Mucosa of rectum (tissue), 2 donors: ENCODE results near the gene TTC27.

ENCODE experiments used
- H3K27ac ChIP-seq, 2 donors: one replicate each; pipeline ENCODE4 v1.7.0; 2013; ENCODE audit warnings: inconsistent platforms in 2 of 2, low read depth in 2 of 2, low read length in 2 of 2
- H3K27me3 ChIP-seq, 2 donors: one replicate each; pipeline ENCODE4 v1.7.0; 2013; ENCODE audit warnings: low read length in 2 of 2; ENCODE audit not compliant: control insufficient read depth in 2 of 2, insufficient read depth in 2 of 2
- H3K36me3 ChIP-seq, 2 donors: one replicate each; pipeline ENCODE4 v1.7.0; 2013; ENCODE audit warnings: low read length in 2 of 2; ENCODE audit not compliant: control insufficient read depth in 2 of 2, insufficient read depth in 2 of 2
- H3K4me1 ChIP-seq, 2 donors: one replicate each; pipeline ENCODE4 v1.7.0; 2013; ENCODE audit warnings: low read length in 2 of 2, mild to moderate bottlenecking in 1 of 2; ENCODE audit not compliant: control insufficient read depth in 2 of 2, insufficient read depth in 2 of 2
- H3K4me3 ChIP-seq, 2 donors: one replicate each; pipeline ENCODE4 v1.7.0; 2013; ENCODE audit warnings: low read length in 2 of 2
- H3K9ac ChIP-seq, 2 donors: one replicate each; pipeline ENCODE4 v1.7.0; 2013; ENCODE audit warnings: low read length in 2 of 2, low read depth in 1 of 2, mild to moderate bottlenecking in 1 of 2
- H3K9me3 ChIP-seq, 2 donors: one replicate each; pipeline ENCODE4 v1.7.0; 2013; ENCODE audit warnings: low read length in 2 of 2; ENCODE audit not compliant: control insufficient read depth in 2 of 2
- donor health status: healthy.
- donor health status: Normal muscosa, but diverticular disease.

Gene TTC27

GRCh38 chr2:32697156-32697555 lies 69.3 kb downstream of the TTC27 start:
- Histone ChIP-seq H3K4me3 (no peak overlapping the region), H3K27me3 (no peaks in the 10 kb centered on the region), H3K9ac (no peak overlapping the region), H3K36me3 (no peaks in the 10 kb centered on the region), H3K9me3 (no peaks in the 10 kb centered on the region), H3K4me1 (no peaks in the 10 kb centered on the region), H3K27ac (no peak overlapping the region)

GRCh38 chr2:32699151-32699550 lies 71.3 kb downstream of the TTC27 start:
- no peaks in the 10 kb centered on the region for H3K27me3 ChIP-seq
- no peak overlapping the region for H3K4me3 ChIP-seq
- no peaks in the 10 kb centered on the region for H3K4me1 ChIP-seq
- H3K27ac ChIP-seq, result no peak overlapping the region
- H3K9me3 ChIP-seq, result no peaks in the 10 kb centered on the region
- H3K9ac ChIP-seq, result no peak overlapping the region
- H3K36me3 ChIP-seq, result peaks cover 2 to 5% of the 10 kb centered on the region in 2 donors

DNA sequence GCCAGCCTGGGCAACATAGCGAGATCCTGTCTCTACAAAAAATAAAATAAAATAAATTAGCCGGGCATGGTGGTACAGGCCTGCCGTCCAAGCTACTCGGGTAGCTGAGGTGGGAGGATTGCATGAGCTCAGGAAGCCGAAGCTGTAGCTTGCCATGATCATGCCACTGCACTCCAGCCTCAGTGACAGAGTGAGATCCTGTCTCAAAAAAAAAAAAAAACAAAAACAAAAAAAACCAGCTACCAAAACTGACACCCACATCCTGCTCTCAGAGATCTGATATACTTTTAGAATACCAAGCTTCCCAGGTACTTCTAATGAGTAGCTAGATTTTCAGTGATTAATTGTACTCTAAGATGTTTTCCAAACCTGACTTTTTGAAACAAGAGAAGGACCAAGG lies 74.0 kb downstream of the TTC27 start:
- Histone ChIP-seq H3K9me3 (no peaks in the 10 kb centered on the region), H3K4me3 (no peak overlapping the region), H3K4me1 (no peaks in the 10 kb centered on the region), H3K9ac (no peak overlapping the region), H3K27me3 (no peaks in the 10 kb centered on the region), H3K27ac (no peak overlapping the region), H3K36me3 (peaks cover 2 to 8% of the 10 kb centered on the region in 2 donors)

GRCh38 chr2:32702303-32703064 lies 74.6 kb downstream of the TTC27 start:
- Histone ChIP-seq H3K4me1 (no peaks in the 10 kb centered on the region), H3K9ac (no peak overlapping the region), H3K36me3 (peaks cover 2 to 10% of the 10 kb centered on the region in 2 donors), H3K4me3 (no peak overlapping the region), H3K27me3 (no peaks in the 10 kb centered on the region), H3K27ac (no peak overlapping the region), H3K9me3 (no peaks in the 10 kb centered on the region)

GRCh38 chr2:32706815-32707579 lies 79.1 kb downstream of the TTC27 start:
- Histone ChIP-seq H3K9me3 (no peaks in the 10 kb centered on the region), H3K36me3 (peaks cover 2 to 10% of the 10 kb centered on the region in 2 donors), H3K9ac (no peak overlapping the region), H3K4me3 (no peak overlapping the region), H3K27me3 (no peaks in the 10 kb centered on the region), H3K27ac (no peak overlapping the region), H3K4me1 (no peaks in the 10 kb centered on the region)

DNA sequence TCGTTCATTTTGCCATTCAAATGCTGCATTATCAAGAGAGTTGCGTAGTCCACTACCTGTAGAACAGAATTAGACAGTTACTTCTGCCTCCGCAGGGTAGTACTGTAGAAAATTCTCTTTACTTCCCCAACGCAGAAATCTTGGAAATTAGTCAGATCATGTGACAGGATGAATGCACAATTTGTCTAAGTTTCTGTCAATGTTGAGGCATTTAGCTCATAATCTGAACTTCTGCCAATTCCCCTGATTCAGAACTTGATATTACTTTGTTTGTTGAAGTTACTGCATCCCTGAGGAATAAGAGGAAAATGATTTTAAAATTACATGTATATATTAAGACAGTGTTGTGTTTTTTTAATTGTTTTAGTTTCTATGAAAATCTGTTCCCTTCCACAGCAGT lies 83.4 kb downstream of the TTC27 start:
- Histone ChIP-seq H3K36me3 (peaks cover 0 to 2% of the 10 kb centered on the region in 2 donors), H3K27me3 (no peaks in the 10 kb centered on the region), H3K4me3 (no peak overlapping the region), H3K9me3 (no peaks in the 10 kb centered on the region), H3K4me1 (no peaks in the 10 kb centered on the region), H3K9ac (no peak overlapping the region), H3K27ac (no peak overlapping the region)

GRCh38 chr2:32711908-32712501 lies 84.2 kb downstream of the TTC27 start:
- H3K27me3 ChIP-seq, result no peaks in the 10 kb centered on the region
- no peak overlapping the region for H3K9ac ChIP-seq
- H3K36me3 ChIP-seq, result peaks cover 0 to 2% of the 10 kb centered on the region in 2 donors
- no peaks in the 10 kb centered on the region for H3K9me3 ChIP-seq
- H3K4me1 ChIP-seq, result no peaks in the 10 kb centered on the region
- H3K27ac ChIP-seq, result no peak overlapping the region
- no peak overlapping the region for H3K4me3 ChIP-seq

DNA sequence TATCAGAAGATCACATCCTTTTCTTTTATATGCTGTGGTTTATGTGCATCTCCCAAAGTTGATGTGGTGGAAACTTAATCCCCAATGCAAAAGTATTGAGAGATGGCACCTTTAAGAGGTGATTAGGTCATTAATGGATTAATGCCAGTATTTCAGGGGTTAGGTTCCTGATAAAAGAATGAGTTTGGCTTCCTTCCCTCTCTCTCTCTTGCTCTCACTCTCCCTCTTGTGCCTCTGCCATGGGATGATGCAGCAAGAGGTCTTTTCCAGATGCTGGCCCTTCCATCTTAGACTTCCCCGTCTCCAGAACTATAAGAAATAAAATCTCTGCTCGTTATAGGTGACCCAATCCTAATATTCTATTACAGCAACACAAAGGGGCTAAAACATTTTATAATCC lies 85.0 kb downstream of the TTC27 start:
- H3K36me3 ChIP-seq, result no peaks in the 10 kb centered on the region
- H3K9me3 ChIP-seq, result no peaks in the 10 kb centered on the region
- no peak overlapping the region for H3K9ac ChIP-seq
- H3K27ac ChIP-seq, result no peak overlapping the region
- H3K4me3 ChIP-seq, result no peak overlapping the region
- H3K4me1 ChIP-seq, result no peaks in the 10 kb centered on the region
- H3K27me3 ChIP-seq, result no peaks in the 10 kb centered on the region

GRCh38 chr2:32714521-32714920 lies 86.7 kb downstream of the TTC27 start:
- Histone ChIP-seq H3K9ac (no peak overlapping the region), H3K27me3 (no peaks in the 10 kb centered on the region), H3K9me3 (no peaks in the 10 kb centered on the region), H3K4me1 (no peaks in the 10 kb centered on the region), H3K27ac (no peak overlapping the region), H3K4me3 (no peak overlapping the region), H3K36me3 (no peaks in the 10 kb centered on the region)

DNA sequence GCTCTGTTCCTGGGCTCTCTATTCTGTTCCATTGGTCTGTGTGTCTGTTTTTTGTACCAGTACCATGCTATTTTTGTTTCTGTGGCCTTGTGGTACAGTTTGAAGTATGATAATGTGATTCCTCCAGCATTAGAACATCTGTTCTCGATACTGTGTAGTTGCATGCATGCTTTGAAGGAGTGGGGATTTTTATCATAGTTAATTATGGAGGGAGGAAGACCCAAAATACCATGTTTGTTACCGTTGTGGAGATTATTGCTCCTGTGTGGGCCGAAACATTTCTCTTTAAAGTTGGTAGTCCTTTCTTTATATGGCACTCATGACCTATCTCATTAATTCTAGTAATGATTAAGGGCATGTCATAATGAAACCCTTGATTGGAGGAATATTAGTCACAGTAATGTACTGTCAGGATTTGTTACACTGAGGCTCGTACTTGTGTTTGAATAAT lies 87.6 kb downstream of the TTC27 start:
- Histone ChIP-seq H3K4me3 (no peak overlapping the region), H3K9ac (no peak overlapping the region), H3K27ac (no peak overlapping the region), H3K36me3 (no peaks in the 10 kb centered on the region), H3K4me1 (no peaks in the 10 kb centered on the region), H3K27me3 (no peaks in the 10 kb centered on the region), H3K9me3 (no peaks in the 10 kb centered on the region)
